GM21360 (cell line): ENCODE measurements around the gene SLC6A18.
"Not testable (repeated sequence)": the region's sequence is repeated elsewhere in the genome, so short reads cannot be mapped to it uniquely, and the experiment has no call there.

Experiments used
- ATAC-seq: cut with Tn5 transposase; IDR thresholded peaks from one replicate; pipeline ENCODE4 v1.9.1; 2021; ENCODE audit warnings: mild to moderate bottlenecking, moderate library complexity; ENCODE audit not compliant: unreplicated experiment

Gene SLC6A18

GRCh38 chr5:1228120-1228519, 2.9 kb downstream of the SLC6A18 start:
- no peak for ATAC-seq

DNA sequence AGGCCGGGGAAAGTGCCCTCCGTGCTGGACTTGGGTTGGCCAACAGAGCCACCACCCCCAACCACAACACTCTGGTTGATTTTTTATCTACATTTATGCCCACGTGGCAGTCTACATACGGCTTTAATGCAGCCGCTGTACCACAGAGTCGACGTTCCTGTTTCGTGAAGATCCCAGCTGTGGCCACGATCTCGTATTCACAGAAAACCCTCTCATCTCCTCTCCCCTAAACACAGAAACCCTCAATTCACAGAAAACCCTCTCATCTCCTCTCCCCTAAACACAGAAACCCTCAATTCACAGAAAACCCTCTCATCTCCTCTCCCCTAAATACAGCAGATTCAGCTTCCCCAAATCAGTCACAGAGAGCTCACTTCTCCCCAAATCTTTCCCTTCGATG, 3.8 kb downstream of the SLC6A18 start:
- ATAC-seq: not testable (repeated sequence)

DNA sequence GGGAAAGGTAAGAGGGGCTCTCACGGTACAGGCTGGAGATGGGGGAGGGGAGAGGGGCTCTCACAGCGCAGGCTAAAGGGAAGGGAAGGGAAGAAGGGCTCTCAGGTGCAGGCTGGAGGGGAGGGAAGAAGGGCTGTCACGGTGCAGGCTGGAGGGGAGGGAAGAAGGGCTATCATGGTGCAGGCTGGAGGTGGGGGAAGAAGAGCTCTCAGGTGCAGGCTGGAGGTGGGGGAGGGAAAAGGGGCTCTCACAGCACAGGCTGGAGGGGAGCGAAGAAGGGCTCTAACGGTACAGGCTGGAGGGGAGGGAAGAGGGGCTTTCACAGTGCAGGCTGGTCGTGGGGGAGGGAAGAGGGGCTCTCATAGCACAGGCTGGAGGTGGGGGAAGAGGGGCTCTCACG, 4.6 kb downstream of the SLC6A18 start:
- no peak for ATAC-seq

DNA sequence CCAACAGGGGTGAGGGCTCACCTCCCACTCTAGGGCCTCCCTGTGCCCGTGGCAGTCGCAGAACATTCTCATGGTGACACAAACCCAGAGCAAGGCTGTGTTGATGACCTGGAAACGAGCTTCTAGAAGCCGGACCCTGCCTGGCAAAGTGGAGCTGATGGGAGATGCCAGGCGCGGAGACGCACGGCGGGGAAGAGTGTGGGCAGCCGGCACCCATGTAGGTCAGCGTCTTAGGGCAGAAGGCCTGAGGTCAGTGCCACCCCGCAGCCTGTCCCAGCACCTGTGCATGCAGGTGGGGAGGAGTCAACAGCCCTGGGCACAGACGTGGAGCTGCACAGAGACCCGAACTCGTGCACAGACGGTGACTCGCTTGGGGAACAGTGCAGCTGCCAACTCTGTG, 5.4 kb downstream of the SLC6A18 start:
- ATAC-seq: no peak

DNA sequence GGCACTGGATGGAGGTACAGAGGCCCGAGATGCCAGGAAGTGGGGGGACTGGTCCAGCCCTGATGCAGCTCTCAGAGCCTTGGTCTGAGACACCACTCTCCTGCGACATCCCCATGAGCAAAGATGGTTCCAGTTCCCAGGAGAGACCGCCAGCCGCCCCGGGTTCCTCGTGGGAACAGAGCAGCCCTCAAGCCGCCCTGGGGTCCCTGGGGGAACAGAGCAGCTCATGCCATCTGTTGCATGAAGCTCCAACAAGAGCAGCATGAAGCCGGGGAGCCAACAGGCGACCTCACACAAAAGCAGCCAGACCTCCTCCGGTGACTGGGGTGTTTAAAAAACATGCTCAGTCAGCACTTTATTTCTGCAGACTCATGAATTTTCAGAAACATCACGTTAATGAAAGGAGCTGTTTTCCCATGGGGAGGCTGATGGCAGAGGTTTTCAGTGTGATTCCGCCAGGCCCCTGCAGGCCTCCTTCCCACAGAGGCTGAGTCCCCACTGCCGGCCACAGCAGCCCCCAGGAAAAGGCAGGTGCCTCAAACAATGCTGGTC, 6.2 kb downstream of the SLC6A18 start:
- no peak for ATAC-seq

GRCh38 chr5:1232780-1233179, 7.6 kb downstream of the SLC6A18 start:
- ATAC-seq: no peak

DNA sequence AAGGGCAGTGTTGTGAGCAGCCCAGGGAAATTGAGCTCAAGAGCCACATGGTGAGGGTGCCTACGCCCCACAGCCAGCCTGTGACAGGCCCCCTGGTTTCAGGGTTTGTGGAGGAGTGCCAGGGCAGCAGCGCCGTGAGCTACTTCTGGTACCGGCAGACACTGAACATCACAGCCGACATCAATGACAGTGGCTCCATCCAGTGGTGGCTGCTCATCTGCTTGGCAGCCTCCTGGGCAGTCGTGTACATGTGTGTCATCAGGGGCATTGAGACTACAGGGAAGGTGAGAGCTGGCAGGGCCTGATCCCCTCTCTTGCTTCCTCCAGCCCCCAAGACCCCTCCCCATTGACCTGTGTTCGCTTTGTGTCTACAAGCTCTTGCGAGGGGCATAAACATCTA, 10.2 kb downstream of the SLC6A18 start:
- ATAC-seq: no peak

DNA sequence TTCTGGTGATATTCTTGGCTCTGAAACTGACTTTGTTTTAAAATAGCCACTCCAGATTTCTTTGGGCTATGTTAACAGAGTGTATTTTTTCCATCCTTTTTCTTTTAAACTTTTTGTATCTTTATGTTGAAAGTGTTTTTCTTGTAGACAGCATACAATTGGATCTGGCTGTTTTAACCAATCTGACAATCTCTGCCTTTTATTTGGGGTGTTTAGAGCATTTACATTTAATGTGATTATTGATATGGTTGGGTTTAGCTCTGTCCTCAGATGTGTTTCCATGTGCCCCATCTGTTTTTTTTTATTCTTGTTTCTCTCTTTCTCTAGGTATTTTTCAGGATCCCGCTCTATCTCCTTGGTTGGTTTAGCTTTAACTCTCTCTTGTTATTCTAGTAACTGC, 10.7 kb downstream of the SLC6A18 start:
- ATAC-seq: no peak

DNA sequence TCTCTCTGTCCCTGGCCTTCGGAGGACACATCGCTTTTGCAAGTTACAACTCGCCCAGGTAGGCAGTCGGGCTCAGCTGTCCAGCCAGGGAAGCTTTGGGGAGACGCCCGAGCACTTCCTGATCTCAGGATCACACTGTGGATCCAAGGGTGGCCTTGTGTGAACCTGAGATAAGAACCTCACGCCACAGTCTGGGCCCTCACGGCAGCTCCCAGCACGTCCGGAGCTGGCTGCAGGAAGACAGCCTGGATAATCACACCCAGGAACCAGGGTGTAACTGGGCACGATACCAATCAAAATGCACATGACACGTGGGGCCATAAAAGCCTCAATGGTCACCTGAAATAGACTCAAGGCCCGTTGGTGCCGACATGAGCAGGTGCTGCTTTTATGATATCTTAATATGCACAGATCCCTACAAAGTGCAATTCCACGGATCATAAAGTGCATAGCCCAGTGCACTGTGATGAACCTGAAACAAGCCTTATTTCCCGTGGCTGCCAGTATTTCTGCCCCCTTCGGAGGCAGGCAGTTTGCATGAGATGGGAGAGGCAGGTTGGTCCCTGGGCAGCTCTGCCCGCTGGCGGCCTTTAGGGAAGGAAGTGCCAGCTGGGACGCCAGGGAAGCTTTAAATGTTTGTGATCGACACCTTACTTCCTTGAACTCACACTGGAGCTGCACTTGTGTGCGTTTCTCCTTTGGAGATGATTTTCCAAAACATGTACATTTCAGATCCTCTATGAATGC, 14.5 kb downstream of the SLC6A18 start:
- ATAC-seq: no peak

DNA sequence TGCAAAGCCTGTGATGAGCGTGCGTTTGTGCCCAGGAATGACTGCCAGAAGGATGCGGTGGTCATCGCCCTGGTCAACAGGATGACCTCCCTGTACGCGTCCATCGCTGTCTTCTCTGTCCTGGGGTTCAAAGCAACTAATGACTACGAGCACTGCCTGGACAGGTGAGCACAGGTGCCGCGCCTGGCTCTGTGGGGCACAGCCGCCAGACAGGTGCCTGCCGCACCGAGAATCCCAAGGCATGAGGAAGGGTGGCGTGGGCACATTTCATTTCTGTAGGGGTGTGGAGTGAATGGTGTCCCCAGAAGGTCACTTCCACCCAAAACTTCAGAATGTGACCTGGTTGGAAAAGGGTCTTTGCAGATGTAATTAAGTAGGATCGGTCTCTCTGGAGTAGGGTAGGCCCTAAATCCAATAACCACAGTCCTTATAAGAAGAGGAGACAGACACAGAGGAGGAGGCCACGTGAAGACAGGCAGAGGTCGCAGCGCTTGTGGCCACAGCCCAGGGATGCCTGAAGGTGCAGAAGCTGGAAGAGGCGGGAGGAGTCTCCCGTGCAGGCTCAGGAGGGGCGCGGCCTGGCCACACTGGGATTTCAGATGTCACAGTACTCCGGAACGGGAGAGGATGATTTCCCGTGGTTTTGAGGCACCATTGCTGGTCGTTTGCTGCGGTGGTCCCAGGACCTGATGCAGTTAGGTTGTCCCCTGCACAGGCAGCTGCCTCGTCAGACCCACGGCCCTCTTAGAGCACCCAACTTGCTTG, 15.5 kb downstream of the SLC6A18 start:
- no peak for ATAC-seq

DNA sequence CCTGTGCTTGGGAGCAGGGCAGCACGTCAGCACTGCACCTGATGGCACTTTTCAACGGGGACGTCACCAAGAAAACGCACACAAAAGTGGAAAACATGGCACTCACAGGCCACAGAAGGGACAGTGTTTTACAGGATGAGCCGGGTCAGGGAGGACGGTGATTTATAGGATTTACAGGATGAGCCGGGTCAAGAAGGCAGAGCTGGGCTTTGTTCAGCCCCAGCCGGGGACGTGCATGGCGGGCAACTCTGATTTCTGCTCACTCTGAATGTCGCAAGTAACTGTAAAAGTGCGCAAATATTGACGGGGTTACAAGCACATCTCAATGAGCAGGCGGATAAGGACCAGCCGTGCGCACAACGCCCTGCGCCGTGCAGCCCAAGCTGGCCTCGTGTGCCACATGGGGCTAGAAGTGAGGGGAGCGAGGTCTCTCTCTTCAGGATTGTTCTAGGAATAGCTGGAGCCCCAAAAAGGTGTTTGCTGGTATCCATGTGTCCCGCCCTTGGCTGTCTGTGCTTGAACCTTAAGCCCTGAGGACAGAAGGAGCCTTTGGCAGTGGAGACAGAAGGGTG, 16.4 kb downstream of the SLC6A18 start:
- ATAC-seq: no peak

GRCh38 chr5:1242733-1243486, 17.7 kb downstream of the SLC6A18 start:
- ATAC-seq: no peak

DNA sequence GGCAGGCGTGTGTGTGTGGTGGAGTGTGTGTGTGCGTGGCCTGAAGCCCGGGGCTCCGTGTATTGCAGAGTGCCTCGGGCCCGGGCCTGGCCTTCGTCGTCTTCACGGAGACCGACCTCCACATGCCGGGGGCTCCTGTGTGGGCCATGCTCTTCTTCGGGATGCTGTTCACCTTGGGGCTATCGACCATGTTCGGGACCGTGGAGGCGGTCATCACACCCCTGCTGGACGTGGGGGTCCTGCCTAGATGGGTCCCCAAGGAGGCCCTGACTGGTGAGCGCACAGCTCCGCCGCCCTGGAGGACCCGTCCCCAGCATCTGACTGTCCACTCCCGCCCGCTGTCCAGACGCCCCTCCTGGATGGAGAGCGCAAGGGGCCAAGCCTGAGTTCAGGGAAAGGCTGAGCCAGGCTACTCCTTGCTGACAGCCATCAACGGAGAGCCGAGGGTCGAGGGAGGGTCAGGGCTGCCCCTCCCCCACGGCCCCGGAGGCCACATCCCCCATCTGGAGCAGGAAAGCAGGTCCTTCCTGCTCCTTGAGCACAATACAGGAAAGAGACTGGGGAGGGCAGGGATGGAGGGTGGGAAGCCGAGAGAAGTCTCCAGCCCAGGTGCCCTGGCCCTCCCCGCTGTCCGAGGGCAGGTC, 18.4 kb downstream of the SLC6A18 start:
- ATAC-seq: no peak

GRCh38 chr5:1244255-1244654, 19.1 kb downstream of the SLC6A18 start:
- no peak for ATAC-seq

- no peak for ATAC-seq
These were observed 19.8 kb downstream of the SLC6A18 start for GRCh38 chr5:1244976-1245375.

- no peak for ATAC-seq
These were observed 20.9 kb downstream of the SLC6A18 start for GRCh38 chr5:1245905-1246576.

DNA sequence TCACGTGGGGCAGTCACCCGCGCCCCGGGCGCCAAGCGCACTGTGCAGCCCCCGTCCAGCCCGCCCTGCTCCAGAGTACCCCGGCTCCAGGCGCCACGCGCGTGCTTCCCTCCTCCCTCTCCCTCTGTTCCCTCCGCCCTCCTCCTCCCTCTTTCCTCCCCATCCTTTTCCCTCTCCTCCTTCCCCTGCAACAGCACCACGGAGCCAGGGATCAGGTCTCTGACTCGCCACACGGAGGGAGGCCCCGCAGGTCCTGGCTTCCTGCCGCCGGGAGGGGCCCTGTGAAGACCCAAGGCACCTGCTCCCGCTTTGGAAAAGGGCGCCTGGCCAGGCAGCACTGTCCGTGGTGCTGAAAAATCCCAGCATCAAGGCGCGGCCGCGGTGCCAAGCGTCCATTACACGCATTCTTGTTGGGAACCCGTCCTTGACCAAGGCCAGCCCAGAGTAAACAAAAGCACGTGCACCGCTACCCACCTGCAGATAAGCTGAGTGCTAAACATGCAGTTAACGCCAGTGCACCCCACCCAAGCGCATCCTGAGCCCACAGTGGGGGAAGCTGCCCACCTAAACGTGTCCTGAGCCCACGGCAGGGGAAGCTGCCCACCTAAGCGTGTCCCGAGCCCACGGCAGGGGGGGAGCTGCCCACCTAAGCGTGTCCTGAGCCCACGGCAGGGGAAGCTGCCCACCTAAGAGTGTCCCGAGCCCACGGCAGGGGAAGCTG, 21.7 kb downstream of the SLC6A18 start:
- ATAC-seq: no peak

DNA sequence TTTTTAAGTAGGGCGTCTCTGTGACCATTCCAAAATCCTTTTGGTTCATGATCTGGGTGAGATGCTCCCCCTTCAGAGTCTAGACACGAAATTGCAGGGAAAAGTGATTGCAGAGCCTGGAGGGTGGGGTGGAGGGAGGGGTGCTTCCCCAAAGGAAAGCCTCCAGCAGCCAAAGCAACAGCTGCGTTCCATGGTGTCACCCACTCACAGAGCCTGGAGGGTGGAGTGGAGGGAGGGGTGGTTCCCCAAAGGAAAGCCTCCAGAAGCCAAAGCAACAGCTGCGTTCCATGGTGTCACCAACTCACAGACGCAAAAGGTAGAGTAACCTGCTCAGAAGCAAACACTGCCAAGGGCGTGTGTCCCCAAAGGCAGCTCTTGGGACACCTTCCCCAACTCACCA, 22.6 kb downstream of the SLC6A18 start:
- ATAC-seq: no peak
